Stimulated activated naive CD8-positive, alpha-beta T cell treated with anti-CD3 and anti-CD28 coated beads, Interleukin-15, Interleukin-2, amounts not matched to agents 100 ng/mL and 50 ng/mL, for 24 hours (primary cell): ENCODE data around the gene AFF3.

ENCODE experiments used
- H3K27ac Mint-ChIP-seq: one replicate; pipeline ENCODE4 v1.8.0; 2021; ENCODE audit warnings: mild to moderate bottlenecking, mixed read lengths
- H3K27me3 Mint-ChIP-seq: one replicate; pipeline ENCODE4 v1.8.0; 2021; ENCODE audit warnings: mixed read lengths
- H3K36me3 Mint-ChIP-seq: one replicate; pipeline ENCODE4 v1.8.0; 2021; ENCODE audit warnings: low read depth, mixed read lengths
- H3K4me1 Mint-ChIP-seq: one replicate; pipeline ENCODE4 v1.8.0; 2021; ENCODE audit warnings: low read depth, mixed read lengths
- H3K4me3 Mint-ChIP-seq: one replicate; pipeline ENCODE4 v1.8.0; 2021; ENCODE audit warnings: mild to moderate bottlenecking, mixed read lengths
- H3K9me3 Mint-ChIP-seq: one replicate; pipeline ENCODE4 v1.8.0; 2021; ENCODE audit warnings: mixed read lengths

Gene AFF3

DNA sequence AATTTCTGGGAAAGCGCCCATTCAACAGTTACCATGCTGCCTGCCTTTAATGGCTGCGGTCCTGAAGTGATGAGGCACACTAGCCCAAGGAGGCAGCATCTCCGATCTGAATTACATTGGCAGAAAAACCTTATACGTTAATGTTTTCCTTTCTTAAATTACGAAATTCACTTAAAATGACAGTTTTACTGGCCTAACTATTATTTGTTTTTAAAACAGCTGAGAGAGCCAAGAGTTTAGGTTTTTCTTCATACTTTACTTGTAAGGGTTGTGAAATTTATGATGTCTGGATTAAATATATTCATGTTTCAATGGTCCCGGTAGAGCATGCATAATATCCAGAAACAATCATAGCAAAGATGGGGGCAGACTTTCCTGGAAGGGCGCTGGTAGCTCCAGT is 537.4 kb downstream of the AFF3 start:
- H3K36me3 Mint-ChIP-seq: no peaks in the 10 kb centered on the region
- no peaks in the 10 kb centered on the region for H3K9me3 Mint-ChIP-seq
- no peak overlapping the region for H3K27ac Mint-ChIP-seq
- no peaks in the 10 kb centered on the region for H3K4me1 Mint-ChIP-seq
- no peaks in the 10 kb centered on the region for H3K27me3 Mint-ChIP-seq
- H3K4me3 Mint-ChIP-seq: no peak overlapping the region

DNA sequence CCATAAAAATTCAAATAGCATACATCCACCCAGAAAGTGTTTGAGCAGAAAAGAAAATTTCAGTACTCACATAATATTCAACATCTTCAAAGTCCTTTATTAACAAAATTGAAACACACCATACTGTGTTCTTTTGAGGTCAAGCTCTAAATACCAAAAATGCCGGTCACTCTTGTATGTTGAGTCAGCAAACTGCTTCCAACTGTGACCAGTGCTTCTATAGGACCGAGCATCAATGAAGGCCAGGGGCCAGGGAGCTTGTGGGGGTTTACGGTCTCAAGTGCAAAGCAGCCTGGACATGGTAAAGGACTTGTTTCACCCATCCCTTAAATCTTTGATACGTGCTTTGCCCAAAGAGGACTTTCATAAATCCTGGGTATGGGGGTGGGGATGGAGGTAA is 539.9 kb downstream of the AFF3 start:
- Mint-ChIP-seq H3K27me3 (no peaks in the 10 kb centered on the region), H3K36me3 (no peaks in the 10 kb centered on the region), H3K9me3 (no peaks in the 10 kb centered on the region), H3K27ac (no peak overlapping the region), H3K4me3 (no peak overlapping the region), H3K4me1 (no peaks in the 10 kb centered on the region)

DNA sequence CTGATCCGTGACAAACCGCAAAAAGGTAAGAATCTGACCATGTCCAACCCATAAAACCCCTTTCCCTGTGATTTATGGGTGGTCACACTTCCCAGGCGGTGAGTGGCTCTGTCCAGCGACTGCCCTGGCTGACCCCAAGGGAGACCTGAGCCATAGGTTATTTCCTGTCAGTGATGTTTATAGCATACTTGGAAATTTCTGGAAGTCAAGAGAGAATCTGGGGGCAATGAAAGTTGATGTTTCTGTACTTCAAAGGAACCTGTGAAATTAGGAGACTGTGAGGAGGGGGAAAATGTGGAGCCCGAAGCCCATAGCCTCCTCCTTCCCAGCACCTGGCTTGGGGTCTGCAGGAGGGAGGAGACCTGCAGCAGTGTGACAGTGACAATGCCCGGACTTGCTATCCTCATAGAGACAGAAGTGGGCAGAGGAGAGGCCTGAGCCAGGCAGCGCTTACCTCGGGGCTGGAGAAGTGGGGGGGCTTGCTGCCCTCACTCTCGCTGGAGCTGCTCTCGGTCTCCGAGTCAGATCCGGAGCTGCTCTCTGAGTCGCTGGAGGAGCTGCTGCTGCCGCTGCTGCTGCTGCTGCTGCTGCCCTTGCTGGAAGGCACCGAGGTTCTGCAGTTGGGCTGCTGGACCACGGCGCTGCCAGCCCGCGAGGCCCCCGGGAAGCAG is 541.3 kb downstream of the AFF3 start:
- H3K4me3 Mint-ChIP-seq: no peak overlapping the region
- no peaks in the 10 kb centered on the region for H3K4me1 Mint-ChIP-seq
- H3K36me3 Mint-ChIP-seq: no peaks in the 10 kb centered on the region
- no peak overlapping the region for H3K27ac Mint-ChIP-seq
- H3K9me3 Mint-ChIP-seq: no peaks in the 10 kb centered on the region
- no peaks in the 10 kb centered on the region for H3K27me3 Mint-ChIP-seq

DNA sequence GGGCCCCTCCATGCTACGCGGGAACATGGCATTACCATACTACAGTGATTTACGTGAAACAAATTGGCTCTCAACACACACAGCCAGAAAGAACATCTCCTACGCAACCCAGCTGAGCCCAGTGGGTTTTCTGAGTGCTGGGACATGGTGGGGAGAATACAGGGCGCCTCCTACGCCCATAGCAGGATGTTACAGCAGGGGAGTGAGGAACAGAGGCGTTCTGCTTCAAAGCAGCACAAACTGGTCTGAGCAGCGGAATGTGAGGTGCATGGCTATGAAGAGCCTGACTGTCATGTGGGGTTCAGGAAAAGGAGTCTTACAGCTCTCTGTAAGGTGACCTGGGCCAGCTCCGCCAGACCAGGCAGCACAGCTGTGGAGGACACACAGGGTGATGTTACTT is 543.9 kb downstream of the AFF3 start:
- Mint-ChIP-seq H3K27ac (no peak overlapping the region), H3K4me1 (no peaks in the 10 kb centered on the region), H3K27me3 (no peaks in the 10 kb centered on the region), H3K36me3 (no peaks in the 10 kb centered on the region), H3K9me3 (no peaks in the 10 kb centered on the region), H3K4me3 (no peak overlapping the region)

DNA sequence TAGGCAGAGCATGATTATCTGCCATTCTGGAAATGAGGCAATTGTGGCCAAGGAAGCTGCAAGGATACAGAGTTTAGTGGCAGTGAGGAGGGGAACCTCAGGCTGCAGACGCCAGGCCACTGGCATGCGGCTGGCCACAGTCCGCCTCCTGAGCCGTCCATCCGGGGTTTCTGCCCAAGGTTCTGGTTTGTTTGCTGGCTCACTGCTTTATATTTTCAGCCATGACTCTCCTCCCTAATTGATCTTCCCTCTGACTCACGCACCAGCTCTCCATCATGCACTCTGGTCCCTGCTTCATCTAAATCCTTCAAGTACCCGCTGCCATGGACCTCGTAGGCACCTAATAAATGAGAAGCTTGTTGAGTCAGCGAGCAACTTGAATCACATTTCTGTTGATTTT is 544.8 kb downstream of the AFF3 start:
- Mint-ChIP-seq H3K4me3 (no peak overlapping the region), H3K4me1 (no peaks in the 10 kb centered on the region), H3K36me3 (no peaks in the 10 kb centered on the region), H3K9me3 (no peaks in the 10 kb centered on the region), H3K27ac (no peak overlapping the region), H3K27me3 (no peaks in the 10 kb centered on the region)

DNA sequence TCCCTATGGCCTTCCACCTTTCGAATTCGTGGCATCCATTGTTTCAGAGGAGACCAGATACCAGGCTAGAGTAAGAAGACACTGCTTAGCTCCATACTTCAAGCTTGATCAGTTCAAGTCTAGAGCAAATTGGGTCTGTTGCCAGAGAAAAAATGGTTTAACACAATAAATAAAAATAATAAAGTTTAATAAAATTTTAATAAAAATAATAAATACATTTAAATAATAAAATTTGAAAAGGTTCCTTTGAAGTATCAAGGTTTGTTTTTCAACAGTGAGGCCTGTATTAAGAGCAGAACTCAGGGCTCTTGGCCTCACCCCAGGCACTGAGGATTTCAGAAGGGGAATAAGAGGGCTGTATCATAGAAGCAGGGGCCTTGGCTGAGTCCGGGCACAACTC is 547.0 kb downstream of the AFF3 start:
- no peak overlapping the region for H3K4me3 Mint-ChIP-seq
- no peak overlapping the region for H3K27ac Mint-ChIP-seq
- H3K27me3 Mint-ChIP-seq: no peaks in the 10 kb centered on the region
- H3K4me1 Mint-ChIP-seq: no peaks in the 10 kb centered on the region
- H3K9me3 Mint-ChIP-seq: no peaks in the 10 kb centered on the region
- no peaks in the 10 kb centered on the region for H3K36me3 Mint-ChIP-seq

- Mint-ChIP-seq H3K9me3 (no peaks in the 10 kb centered on the region), H3K4me3 (no peak overlapping the region), H3K27me3 (no peaks in the 10 kb centered on the region), H3K27ac (no peak overlapping the region), H3K4me1 (no peaks in the 10 kb centered on the region), H3K36me3 (no peaks in the 10 kb centered on the region)
Observed at GRCh38 chr2:99593692-99594427, 548.5 kb downstream of the AFF3 start.

DNA sequence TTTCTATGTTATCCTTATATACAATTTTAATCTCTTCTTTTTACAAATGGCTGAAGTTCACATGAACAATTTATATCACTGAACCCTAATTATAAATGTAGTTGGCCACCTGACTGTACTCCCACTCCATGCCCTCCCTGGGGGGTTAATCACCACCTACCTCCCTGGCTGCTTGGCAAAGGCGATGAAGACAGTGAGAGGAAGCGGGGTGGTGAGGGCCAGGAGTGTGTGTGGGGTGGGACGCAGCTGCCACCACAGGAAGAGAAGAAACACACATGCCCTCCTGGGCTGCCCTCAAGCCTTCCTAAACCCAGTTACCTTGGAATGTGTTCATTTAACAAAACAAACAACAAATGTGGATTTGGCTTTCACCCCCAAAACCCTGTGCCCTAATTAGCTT is 565.6 kb downstream of the AFF3 start:
- Mint-ChIP-seq H3K27ac (no peak overlapping the region), H3K4me1 (no peaks in the 10 kb centered on the region), H3K27me3 (no peaks in the 10 kb centered on the region), H3K4me3 (no peak overlapping the region), H3K9me3 (no peaks in the 10 kb centered on the region), H3K36me3 (no peaks in the 10 kb centered on the region)

- H3K9me3 Mint-ChIP-seq: no peaks in the 10 kb centered on the region
- H3K27ac Mint-ChIP-seq: no peak overlapping the region
- no peaks in the 10 kb centered on the region for H3K4me1 Mint-ChIP-seq
- H3K4me3 Mint-ChIP-seq: no peak overlapping the region
- H3K36me3 Mint-ChIP-seq: no peaks in the 10 kb centered on the region
- H3K27me3 Mint-ChIP-seq: no peaks in the 10 kb centered on the region
Observed at GRCh38 chr2:99573634-99574251, 568.6 kb downstream of the AFF3 start.

DNA sequence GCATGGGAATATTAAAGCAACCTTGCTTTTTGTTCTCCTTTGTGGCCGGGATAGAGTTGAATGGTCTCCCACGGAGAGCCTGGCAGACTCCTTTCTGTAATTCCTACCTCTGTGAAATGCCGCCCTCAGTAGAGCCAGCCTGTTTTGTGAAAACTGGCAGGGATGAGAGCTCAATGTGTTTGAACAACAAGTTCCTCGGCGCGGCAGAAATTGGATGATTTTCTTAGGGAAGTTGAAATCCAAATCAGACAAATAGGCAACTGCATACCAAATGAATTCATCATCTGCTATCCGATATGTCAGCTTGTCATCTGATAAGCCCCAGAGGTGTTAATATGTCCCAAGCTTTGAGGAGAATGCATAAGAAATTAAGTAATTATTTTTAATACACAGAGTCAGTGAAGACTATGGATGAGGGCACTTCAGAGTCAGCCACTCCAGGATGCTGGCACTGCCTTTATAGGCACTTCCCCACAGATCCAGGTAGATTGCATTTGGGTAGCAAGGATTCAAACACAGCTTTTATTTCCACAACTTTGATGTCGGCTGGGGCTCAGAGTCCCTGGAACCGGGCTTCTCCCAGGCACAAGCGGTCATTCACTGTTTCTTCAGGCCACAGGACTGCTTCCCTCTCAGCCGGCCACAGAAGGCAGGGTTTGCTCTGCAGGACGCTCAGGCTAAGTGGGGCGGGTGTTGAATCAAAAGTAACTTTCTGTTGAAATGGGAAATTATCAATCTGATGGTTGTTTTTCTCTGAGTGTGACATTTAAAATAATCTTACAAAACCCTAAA is 569.8 kb downstream of the AFF3 start:
- H3K27ac Mint-ChIP-seq: no peak overlapping the region
- H3K4me1 Mint-ChIP-seq: no peaks in the 10 kb centered on the region
- H3K36me3 Mint-ChIP-seq: no peaks in the 10 kb centered on the region
- H3K9me3 Mint-ChIP-seq: no peaks in the 10 kb centered on the region
- H3K27me3 Mint-ChIP-seq: no peaks in the 10 kb centered on the region
- no peak overlapping the region for H3K4me3 Mint-ChIP-seq

GRCh38 chr2:99571954-99572353 is 570.4 kb downstream of the AFF3 start:
- Mint-ChIP-seq H3K36me3 (no peaks in the 10 kb centered on the region), H3K27me3 (no peaks in the 10 kb centered on the region), H3K4me3 (no peak overlapping the region), H3K9me3 (no peaks in the 10 kb centered on the region), H3K4me1 (no peaks in the 10 kb centered on the region), H3K27ac (no peak overlapping the region)

DNA sequence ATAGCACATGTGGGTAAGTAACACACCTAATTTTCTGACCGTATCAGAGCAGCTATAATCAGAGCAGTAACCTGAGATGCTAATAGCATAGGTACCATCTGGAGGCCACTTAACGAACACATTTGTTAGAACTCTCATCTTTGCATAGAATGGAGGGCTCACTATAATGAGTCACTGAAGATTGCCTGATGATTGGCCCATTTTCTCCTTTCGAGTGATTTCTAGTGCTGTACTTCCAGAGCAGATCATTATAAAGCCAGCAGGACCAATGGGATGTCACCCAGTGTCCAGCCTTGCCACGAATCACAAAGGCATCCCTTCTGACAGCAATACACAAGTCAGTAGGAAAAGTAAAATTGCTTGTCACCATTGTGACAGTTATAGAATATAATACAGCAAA is 570.9 kb downstream of the AFF3 start:
- no peak overlapping the region for H3K27ac Mint-ChIP-seq
- H3K9me3 Mint-ChIP-seq: no peaks in the 10 kb centered on the region
- H3K27me3 Mint-ChIP-seq: no peaks in the 10 kb centered on the region
- H3K4me3 Mint-ChIP-seq: no peak overlapping the region
- no peaks in the 10 kb centered on the region for H3K36me3 Mint-ChIP-seq
- H3K4me1 Mint-ChIP-seq: no peaks in the 10 kb centered on the region

DNA sequence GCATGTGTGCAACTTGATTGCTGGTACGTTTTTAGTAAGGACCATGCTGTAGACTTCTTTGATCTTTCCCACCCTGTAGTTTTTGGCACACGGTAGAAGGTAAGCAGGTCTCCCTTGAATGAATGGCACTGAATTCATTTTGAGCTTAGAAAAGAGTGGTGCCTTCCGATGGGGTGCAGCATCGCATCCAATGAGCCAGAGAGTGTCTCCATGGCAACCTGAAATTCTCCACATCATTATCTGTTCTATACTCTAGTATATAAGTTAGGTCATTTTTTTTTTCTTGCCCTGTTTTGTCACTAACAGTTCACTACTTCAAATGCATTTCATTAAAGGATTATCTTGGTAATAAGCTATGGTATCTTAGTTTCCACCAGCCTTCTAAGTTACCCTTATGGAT is 571.4 kb downstream of the AFF3 start:
- Mint-ChIP-seq H3K36me3 (no peaks in the 10 kb centered on the region), H3K9me3 (no peaks in the 10 kb centered on the region), H3K27ac (no peak overlapping the region), H3K4me3 (no peak overlapping the region), H3K27me3 (no peaks in the 10 kb centered on the region), H3K4me1 (no peaks in the 10 kb centered on the region)

- no peaks in the 10 kb centered on the region for H3K27me3 Mint-ChIP-seq
- no peaks in the 10 kb centered on the region for H3K4me1 Mint-ChIP-seq
- no peak overlapping the region for H3K27ac Mint-ChIP-seq
- H3K4me3 Mint-ChIP-seq: no peak overlapping the region
- H3K36me3 Mint-ChIP-seq: no peaks in the 10 kb centered on the region
- H3K9me3 Mint-ChIP-seq: no peaks in the 10 kb centered on the region
Observed at GRCh38 chr2:99569386-99569785, 573.0 kb downstream of the AFF3 start.

- H3K4me3 Mint-ChIP-seq: no peak overlapping the region
Observed at GRCh38 chr2:99565227-99565626, 577.2 kb downstream of the AFF3 start.

More at GRCh38 chr2:99565227-99565626, 577.2 kb downstream of the AFF3 start:
- no peak overlapping the region for H3K27ac Mint-ChIP-seq
- H3K4me1 Mint-ChIP-seq: no peaks in the 10 kb centered on the region
- H3K27me3 Mint-ChIP-seq: no peaks in the 10 kb centered on the region
- no peaks in the 10 kb centered on the region for H3K9me3 Mint-ChIP-seq
- no peaks in the 10 kb centered on the region for H3K36me3 Mint-ChIP-seq
